HepG2 (cell line): Measurements from ENCODE around the gene SERTAD3. TPM values are rescaled to one million over a fixed set of nuclear protein-coding genes. Genes with fewer than 3 reads are reported as not detected.
A peak's percentile ranks its signal among the peaks of the same experiment; 100 is the strongest.

ENCODE experiments used
- CAMTA2 ChIP-seq: sonication (generic); formaldehyde crosslinking; IDR thresholded peaks from 2 replicates; pipeline ENCODE4 v1.4.0; 2020; ENCODE audit warnings: mild to moderate bottlenecking, missing genetic modification reagents, borderline replicate concordance
- CEBPG ChIP-seq: IDR thresholded peaks from 2 replicates; pipeline ENCODE4 v1.6.1; 2016
- CTCF ChIP-seq: sonication (generic); formaldehyde crosslinking; IDR thresholded peaks from 2 replicates; pipeline ENCODE4 v1.5.0; 2020; ENCODE audit warnings: mild to moderate bottlenecking, missing genetic modification reagents, moderate library complexity
- DNMT1 ChIP-seq: sonication (generic); formaldehyde crosslinking; IDR thresholded peaks from 2 replicates; pipeline ENCODE4 v1.5.1; 2020; ENCODE audit warnings: mild to moderate bottlenecking, missing genetic modification reagents
- MED13 ChIP-seq: sonication (generic); formaldehyde crosslinking; IDR thresholded peaks from 2 replicates; pipeline ENCODE4 v1.5.0; 2020; ENCODE audit warnings: missing genetic modification reagents
- MXD4 ChIP-seq: IDR thresholded peaks from 2 replicates; pipeline ENCODE4 v1.6.1; 2016; ENCODE audit warnings: mild to moderate bottlenecking, missing biosample characterization, missing genetic modification reagents
- NR3C1 ChIP-seq: sonication (generic); formaldehyde crosslinking; IDR thresholded peaks from 2 replicates; pipeline ENCODE4 v1.4.0; 2020; ENCODE audit warnings: missing genetic modification reagents
- SIN3A ChIP-seq: IDR thresholded peaks from 2 replicates; pipeline ENCODE4 v1.6.1; 2011; ENCODE audit warnings: low read depth, mild to moderate bottlenecking, control low read depth, low read length, borderline replicate concordance
- SOX13 ChIP-seq, 3 experiments: fragments of 450-650 bp in 1 of 3; sonication (generic) in 1 of 3; formaldehyde crosslinking in 1 of 3; IDR thresholded peaks in 2 of 3; conservative IDR thresholded peaks in 1 of 3; 2 replicates each; pipeline versions ENCODE4 v1.5.0 to v1.6.1; 2016 to 2020; ENCODE audit warnings: antibody characterized with exemption in 1 of 3, mild to moderate bottlenecking in 1 of 3, missing compliant biosample characterization in 1 of 3, missing genetic modification reagents in 1 of 3, moderate library complexity in 1 of 3
- ZBTB43 ChIP-seq: sonication (generic); formaldehyde crosslinking; conservative IDR thresholded peaks from 2 replicates; pipeline ENCODE4 v1.4.0; 2020; ENCODE audit warnings: missing genetic modification reagents
- ZMAT3 ChIP-seq: sonication (generic); formaldehyde crosslinking; conservative IDR thresholded peaks from 2 replicates; pipeline ENCODE4 v1.7.0; 2021; ENCODE audit warnings: missing genetic modification reagents
- ZNF577 ChIP-seq: sonication (generic); formaldehyde crosslinking; IDR thresholded peaks from 2 replicates; pipeline ENCODE4 v1.4.0; 2020; ENCODE audit warnings: mild to moderate bottlenecking, low read depth, missing genetic modification reagents, borderline replicate concordance
- ZNF777 ChIP-seq: sonication (generic); formaldehyde crosslinking; IDR thresholded peaks from 2 replicates; pipeline ENCODE4 v1.4.0; 2020; ENCODE audit warnings: missing genetic modification reagents
- polyA plus RNA-seq, 8 experiments: library from polyadenylated mRNA; depleted of rRNA in 3 of 8; stranded (reverse) in 7 of 8; unstranded in 1 of 8; fragments of >200 nt; fragmentation: Illumina TruSeq in 4 of 8; extraction: Trizol in 4 of 8; gene quantifications; 2 replicates each; pipeline versions ENCODE4 v1.2.1 to v1.2.3, GENCODE V29; 2011 to 2016; ENCODE audit warnings: low read depth in 4 of 8, missing spikeins in 1 of 8, mixed read lengths in 1 of 8; ENCODE audit not compliant: insufficient read depth in 1 of 8
- total RNA-seq, 5 experiments: library from RNA; depleted of rRNA; stranded (reverse); fragments of >200 nt; fragmentation: Illumina TruSeq; extraction: Trizol; gene quantifications; 2 replicates each; pipeline ENCODE4 v1.2.3, GENCODE V29; 2016; ENCODE audit warnings: low read depth in 1 of 5
- TF ChIP-seq, protein P1 (sequence below): sonication (generic); formaldehyde crosslinking; IDR thresholded peaks from 2 replicates; pipeline ENCODE4 v1.4.0; 2020; ENCODE audit warnings: mild to moderate bottlenecking, missing genetic modification reagents
- TF ChIP-seq, protein P2 (sequence below), 2 experiments: sonication (generic) in 1 of 2; formaldehyde crosslinking in 1 of 2; IDR thresholded peaks; 2 replicates each; pipeline versions ENCODE4 v1.6.1 to v1.9.0; 2014 to 2022; ENCODE audit warnings: antibody characterized with exemption in 1 of 2, borderline replicate concordance in 1 of 2, inconsistent platforms in 1 of 2, low read depth in 1 of 2, missing genetic modification reagents in 1 of 2
- TF ChIP-seq, protein P3 (sequence below): sonication (generic); IDR thresholded peaks from 2 replicates; pipeline ENCODE4 v1.6.1; 2016; ENCODE audit warnings: low read depth, borderline replicate concordance

The SERTAD3 gene
- total and polyA plus RNA-seq, 2 of the 13 experiments (the other 11 are each of a cell fraction or from before 2014, with no cell fraction given): 9.6 to 16.9 TPM

- TF ChIP-seq NR3C1 (CRISPR knock-in tag) (no peak), ZBTB43 (peak; percentile 28), MXD4 (CRISPR knock-in tag) (no peak), ZMAT3 (CRISPR knock-in tag) (0 out of 2 replicates have a peak, but pooled peaks have one; percentile 18), MED13 (CRISPR knock-in tag) (no peak), CTCF (CRISPR knock-in tag) (peak; percentile 88), SIN3A (0 out of 2 replicates have a peak, but pooled peaks have one; percentile 27), ZNF777 (CRISPR knock-in tag) (peak; percentile 94), SOX13 (IDR thresholded peaks at IDR 0.05) (no peak), SOX13 (CRISPR knock-in tag; conservative IDR thresholded peaks at IDR 0.05 in 1 of 2, IDR thresholded peaks at IDR 0.05 in 1 of 2) (peak in 1 of 2 experiments; percentile 60; a peak in 2 of 4 replicates), DNMT1 (CRISPR knock-in tag) (peak; percentile 64), CEBPG (CRISPR knock-in tag) (no peak), CAMTA2 (CRISPR knock-in tag) (no peak), ZNF577 (no peak)
- TF ChIP-seq, protein P1, sequence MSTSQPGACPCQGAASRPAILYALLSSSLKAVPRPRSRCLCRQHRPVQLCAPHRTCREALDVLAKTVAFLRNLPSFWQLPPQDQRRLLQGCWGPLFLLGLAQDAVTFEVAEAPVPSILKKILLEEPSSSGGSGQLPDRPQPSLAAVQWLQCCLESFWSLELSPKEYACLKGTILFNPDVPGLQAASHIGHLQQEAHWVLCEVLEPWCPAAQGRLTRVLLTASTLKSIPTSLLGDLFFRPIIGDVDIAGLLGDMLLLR (CRISPR knock-in tag): 0 out of 2 replicates have a peak, but pooled peaks have one; percentile 78
- TF ChIP-seq, protein P2, sequence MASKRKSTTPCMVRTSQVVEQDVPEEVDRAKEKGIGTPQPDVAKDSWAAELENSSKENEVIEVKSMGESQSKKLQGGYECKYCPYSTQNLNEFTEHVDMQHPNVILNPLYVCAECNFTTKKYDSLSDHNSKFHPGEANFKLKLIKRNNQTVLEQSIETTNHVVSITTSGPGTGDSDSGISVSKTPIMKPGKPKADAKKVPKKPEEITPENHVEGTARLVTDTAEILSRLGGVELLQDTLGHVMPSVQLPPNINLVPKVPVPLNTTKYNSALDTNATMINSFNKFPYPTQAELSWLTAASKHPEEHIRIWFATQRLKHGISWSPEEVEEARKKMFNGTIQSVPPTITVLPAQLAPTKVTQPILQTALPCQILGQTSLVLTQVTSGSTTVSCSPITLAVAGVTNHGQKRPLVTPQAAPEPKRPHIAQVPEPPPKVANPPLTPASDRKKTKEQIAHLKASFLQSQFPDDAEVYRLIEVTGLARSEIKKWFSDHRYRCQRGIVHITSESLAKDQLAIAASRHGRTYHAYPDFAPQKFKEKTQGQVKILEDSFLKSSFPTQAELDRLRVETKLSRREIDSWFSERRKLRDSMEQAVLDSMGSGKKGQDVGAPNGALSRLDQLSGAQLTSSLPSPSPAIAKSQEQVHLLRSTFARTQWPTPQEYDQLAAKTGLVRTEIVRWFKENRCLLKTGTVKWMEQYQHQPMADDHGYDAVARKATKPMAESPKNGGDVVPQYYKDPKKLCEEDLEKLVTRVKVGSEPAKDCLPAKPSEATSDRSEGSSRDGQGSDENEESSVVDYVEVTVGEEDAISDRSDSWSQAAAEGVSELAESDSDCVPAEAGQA (IDR thresholded peaks at IDR 0.05; ENCODE audit: low read depth): no peak
- TF ChIP-seq, protein P2 (CRISPR knock-in tag; IDR thresholded peaks at IDR 0.05; ENCODE audit: borderline replicate concordance): 0 out of 2 replicates have a peak, but pooled peaks have one; percentile 37
- TF ChIP-seq, protein P3, sequence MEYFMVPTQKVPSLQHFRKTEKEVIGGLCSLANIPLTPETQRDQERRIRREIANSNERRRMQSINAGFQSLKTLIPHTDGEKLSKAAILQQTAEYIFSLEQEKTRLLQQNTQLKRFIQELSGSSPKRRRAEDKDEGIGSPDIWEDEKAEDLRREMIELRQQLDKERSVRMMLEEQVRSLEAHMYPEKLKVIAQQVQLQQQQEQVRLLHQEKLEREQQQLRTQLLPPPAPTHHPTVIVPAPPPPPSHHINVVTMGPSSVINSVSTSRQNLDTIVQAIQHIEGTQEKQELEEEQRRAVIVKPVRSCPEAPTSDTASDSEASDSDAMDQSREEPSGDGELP: peak; percentile 66; the same call in 1 of the 2 replicates
Measured at GRCh38 chr19:40420766-40421765, 23.1 kb downstream of the SERTAD3 start (continued).
